ENCODE results near the gene ABHD16A. TPM values are rescaled to one million over a fixed set of nuclear protein-coding genes. Genes with fewer than 3 reads are reported as not detected.

ABHD16A gene
- total and polyA plus RNA-seq, 2 of the 13 experiments (the other 11 are each of a cell fraction or from before 2014, with no cell fraction given) = 43.5 to 45.4 TPM

GRCh38 chr6:31659649-31660380 lies 43.3 kb downstream of the ABHD16A start (continued):
- TF ChIP-seq, protein P1, sequence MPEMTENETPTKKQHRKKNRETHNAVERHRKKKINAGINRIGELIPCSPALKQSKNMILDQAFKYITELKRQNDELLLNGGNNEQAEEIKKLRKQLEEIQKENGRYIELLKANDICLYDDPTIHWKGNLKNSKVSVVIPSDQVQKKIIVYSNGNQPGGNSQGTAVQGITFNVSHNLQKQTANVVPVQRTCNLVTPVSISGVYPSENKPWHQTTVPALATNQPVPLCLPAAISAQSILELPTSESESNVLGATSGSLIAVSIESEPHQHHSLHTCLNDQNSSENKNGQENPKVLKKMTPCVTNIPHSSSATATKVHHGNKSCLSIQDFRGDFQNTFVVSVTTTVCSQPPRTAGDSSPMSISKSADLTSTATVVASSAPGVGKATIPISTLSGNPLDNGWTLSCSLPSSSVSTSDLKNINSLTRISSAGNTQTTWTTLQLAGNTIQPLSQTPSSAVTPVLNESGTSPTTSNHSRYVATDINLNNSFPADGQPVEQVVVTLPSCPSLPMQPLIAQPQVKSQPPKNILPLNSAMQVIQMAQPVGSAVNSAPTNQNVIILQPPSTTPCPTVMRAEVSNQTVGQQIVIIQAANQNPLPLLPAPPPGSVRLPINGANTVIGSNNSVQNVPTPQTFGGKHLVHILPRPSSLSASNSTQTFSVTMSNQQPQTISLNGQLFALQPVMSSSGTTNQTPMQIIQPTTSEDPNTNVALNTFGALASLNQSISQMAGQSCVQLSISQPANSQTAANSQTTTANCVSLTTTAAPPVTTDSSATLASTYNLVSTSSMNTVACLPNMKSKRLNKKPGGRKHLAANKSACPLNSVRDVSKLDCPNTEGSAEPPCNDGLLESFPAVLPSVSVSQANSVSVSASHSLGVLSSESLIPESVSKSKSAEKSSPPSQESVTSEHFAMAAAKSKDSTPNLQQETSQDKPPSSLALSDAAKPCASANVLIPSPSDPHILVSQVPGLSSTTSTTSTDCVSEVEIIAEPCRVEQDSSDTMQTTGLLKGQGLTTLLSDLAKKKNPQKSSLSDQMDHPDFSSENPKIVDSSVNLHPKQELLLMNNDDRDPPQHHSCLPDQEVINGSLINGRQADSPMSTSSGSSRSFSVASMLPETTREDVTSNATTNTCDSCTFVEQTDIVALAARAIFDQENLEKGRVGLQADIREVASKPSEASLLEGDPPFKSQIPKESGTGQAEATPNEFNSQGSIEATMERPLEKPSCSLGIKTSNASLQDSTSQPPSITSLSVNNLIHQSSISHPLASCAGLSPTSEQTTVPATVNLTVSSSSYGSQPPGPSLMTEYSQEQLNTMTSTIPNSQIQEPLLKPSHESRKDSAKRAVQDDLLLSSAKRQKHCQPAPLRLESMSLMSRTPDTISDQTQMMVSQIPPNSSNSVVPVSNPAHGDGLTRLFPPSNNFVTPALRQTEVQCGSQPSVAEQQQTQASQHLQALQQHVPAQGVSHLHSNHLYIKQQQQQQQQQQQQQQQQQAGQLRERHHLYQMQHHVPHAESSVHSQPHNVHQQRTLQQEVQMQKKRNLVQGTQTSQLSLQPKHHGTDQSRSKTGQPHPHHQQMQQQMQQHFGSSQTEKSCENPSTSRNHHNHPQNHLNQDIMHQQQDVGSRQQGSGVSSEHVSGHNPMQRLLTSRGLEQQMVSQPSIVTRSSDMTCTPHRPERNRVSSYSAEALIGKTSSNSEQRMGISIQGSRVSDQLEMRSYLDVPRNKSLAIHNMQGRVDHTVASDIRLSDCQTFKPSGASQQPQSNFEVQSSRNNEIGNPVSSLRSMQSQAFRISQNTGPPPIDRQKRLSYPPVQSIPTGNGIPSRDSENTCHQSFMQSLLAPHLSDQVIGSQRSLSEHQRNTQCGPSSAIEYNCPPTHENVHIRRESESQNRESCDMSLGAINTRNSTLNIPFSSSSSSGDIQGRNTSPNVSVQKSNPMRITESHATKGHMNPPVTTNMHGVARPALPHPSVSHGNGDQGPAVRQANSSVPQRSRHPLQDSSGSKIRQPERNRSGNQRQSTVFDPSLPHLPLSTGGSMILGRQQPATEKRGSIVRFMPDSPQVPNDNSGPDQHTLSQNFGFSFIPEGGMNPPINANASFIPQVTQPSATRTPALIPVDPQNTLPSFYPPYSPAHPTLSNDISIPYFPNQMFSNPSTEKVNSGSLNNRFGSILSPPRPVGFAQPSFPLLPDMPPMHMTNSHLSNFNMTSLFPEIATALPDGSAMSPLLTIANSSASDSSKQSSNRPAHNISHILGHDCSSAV (CRISPR knock-in tag; IDR thresholded peaks at IDR 0.05; ENCODE audit: borderline replicate concordance) = no peak
- TF ChIP-seq ZSCAN30 (CRISPR knock-in tag; IDR thresholded peaks at IDR 0.05) = no peak
- TF ChIP-seq, protein P2, sequence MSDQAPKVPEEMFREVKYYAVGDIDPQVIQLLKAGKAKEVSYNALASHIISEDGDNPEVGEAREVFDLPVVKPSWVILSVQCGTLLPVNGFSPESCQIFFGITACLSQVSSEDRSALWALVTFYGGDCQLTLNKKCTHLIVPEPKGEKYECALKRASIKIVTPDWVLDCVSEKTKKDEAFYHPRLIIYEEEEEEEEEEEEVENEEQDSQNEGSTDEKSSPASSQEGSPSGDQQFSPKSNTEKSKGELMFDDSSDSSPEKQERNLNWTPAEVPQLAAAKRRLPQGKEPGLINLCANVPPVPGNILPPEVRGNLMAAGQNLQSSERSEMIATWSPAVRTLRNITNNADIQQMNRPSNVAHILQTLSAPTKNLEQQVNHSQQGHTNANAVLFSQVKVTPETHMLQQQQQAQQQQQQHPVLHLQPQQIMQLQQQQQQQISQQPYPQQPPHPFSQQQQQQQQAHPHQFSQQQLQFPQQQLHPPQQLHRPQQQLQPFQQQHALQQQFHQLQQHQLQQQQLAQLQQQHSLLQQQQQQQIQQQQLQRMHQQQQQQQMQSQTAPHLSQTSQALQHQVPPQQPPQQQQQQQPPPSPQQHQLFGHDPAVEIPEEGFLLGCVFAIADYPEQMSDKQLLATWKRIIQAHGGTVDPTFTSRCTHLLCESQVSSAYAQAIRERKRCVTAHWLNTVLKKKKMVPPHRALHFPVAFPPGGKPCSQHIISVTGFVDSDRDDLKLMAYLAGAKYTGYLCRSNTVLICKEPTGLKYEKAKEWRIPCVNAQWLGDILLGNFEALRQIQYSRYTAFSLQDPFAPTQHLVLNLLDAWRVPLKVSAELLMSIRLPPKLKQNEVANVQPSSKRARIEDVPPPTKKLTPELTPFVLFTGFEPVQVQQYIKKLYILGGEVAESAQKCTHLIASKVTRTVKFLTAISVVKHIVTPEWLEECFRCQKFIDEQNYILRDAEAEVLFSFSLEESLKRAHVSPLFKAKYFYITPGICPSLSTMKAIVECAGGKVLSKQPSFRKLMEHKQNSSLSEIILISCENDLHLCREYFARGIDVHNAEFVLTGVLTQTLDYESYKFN (CRISPR knock-in tag; conservative IDR thresholded peaks at IDR 0.05) = no peak
- TF ChIP-seq ZNF34 (CRISPR knock-in tag; IDR thresholded peaks at IDR 0.05; ENCODE audit: borderline replicate concordance) = peak; percentile 57; the same call in 1 of the 2 replicates
- TF ChIP-seq ZKSCAN1 (IDR thresholded peaks at IDR 0.05; ENCODE audit: low read length) = no peak
- TF ChIP-seq FOXP4 (CRISPR knock-in tag; IDR thresholded peaks at IDR 0.05) = no peak
- TF ChIP-seq POLR2A (IDR thresholded peaks at IDR 0.05; ENCODE audit: insufficient read depth in 1 of 2, low read depth in 2 of 2, low read length in 2 of 2) = no peak; a peak in 1 of 4 replicates
- no peak for TF ChIP-seq BRCA1 (CRISPR knock-in tag; IDR thresholded peaks at IDR 0.05)
- TF ChIP-seq MYNN (CRISPR knock-in tag; IDR thresholded peaks at IDR 0.05; ENCODE audit: low read depth) = no peak
- TF ChIP-seq, protein P3, sequence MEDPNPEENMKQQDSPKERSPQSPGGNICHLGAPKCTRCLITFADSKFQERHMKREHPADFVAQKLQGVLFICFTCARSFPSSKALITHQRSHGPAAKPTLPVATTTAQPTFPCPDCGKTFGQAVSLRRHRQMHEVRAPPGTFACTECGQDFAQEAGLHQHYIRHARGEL (CRISPR knock-in tag; IDR thresholded peaks at IDR 0.05) = peak; percentile 26; the same call in 1 of the 2 replicates
- no peak for TF ChIP-seq ZNF3 (CRISPR knock-in tag; IDR thresholded peaks at IDR 0.05)
- TF ChIP-seq, protein P4, sequence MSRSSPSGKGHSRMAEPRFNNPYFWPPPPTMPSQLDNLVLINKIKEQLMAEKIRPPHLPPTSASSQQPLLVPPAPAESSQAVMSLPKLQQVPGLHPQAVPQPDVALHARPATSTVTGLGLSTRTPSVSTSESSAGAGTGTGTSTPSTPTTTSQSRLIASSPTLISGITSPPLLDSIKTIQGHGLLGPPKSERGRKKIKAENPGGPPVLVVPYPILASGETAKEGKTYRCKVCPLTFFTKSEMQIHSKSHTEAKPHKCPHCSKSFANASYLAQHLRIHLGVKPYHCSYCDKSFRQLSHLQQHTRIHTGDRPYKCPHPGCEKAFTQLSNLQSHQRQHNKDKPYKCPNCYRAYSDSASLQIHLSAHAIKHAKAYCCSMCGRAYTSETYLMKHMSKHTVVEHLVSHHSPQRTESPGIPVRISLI (CRISPR knock-in tag; IDR thresholded peaks at IDR 0.05; ENCODE audit: borderline replicate concordance) = no peak
